GM18873 (cell line): Measurements from ENCODE around the gene SSU72.

Experiments
- ATAC-seq: cut with Tn5 transposase; IDR thresholded peaks from one replicate; pipeline ENCODE4 v1.9.1; 2021; ENCODE audit warnings: mild to moderate bottlenecking, moderate library complexity, moderate number of reproducible peaks; ENCODE audit not compliant: unreplicated experiment, low FRiP score

Gene SSU72

DNA sequence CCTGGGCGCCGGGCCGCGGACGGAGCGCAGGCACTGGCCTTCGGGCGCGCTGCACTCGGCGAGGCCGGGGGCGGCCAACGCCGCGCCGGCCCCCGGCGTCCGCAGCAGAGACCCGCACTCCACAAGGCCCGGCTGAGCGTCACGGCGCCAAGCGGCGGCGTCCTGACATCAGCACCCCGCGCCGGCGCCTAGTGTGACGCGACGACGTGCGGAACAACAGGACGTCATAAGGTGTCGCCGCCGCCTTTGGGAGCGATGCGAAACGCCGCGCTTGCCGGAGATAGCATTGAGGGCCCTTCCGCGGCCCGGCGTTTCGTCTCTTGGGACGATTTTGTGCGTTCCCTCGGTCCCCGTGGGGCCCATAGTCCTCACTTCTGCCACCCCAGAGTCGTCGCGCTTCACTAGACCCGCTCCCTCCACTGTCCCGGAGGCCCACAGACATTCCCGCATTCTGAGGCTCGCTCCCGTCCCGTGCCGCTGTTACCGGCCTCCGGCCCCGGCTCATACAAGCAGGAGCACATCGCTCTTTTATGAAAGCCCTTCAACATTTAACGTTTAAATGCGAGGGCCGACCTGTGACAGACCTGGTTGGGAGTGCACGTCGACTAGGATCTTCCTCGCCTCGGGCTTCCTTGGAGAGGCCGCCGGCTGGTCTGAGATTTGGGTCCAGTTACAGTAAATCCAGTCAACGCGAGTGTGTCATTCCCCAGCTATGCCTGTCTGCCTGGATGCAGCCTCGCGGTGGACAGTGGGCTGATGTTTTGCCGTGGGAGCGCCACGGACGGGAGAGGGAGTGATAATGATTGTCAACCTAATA lies at the start of gene SSU72:
SSU72 (minus strand) TSS at position 143 of the 817 bp plus-strand sequence. CDS start 306 bp downstream, outside the sequence.
- peak; percentile 51 for ATAC-seq

DNA sequence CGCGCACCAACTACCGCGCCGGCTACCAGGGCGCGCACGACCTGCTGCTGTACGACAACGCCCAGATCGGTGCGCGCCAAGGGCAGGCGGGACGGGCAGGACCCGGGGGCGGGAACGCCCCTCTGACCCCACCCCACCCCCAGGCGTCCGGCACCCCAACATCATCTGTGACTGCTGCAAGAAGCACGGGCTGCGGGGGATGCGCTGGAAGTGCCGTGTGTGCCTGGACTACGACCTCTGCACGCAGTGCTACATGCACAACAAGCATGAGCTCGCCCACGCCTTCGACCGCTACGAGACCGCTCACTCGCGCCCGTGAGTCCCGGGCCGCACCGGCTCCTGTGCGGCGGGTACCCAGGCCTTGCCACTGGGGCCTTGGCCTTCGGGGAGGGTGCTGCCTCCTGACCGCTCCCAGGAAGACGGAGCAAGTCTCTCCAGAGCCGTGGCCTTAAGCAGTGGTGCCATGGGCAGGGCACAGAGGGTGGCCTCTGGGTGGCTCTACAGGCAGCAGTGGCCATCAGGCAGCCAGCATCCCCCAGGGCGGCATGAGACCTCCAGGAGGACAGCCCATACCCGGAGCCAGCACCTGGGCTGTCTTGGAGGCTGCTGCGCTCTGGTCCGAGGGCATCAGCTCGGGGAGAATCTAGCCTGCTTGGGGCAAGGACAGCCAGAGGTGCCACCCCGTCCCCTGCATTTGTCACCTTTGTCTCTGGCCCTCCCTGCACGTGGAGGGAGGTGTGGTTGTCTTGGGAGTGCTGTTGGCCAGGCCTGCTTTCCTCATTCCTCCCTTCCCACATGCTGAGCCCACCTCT lies 49.2 kb upstream of the SSU72 start:
- ATAC-seq, result no peak

DNA sequence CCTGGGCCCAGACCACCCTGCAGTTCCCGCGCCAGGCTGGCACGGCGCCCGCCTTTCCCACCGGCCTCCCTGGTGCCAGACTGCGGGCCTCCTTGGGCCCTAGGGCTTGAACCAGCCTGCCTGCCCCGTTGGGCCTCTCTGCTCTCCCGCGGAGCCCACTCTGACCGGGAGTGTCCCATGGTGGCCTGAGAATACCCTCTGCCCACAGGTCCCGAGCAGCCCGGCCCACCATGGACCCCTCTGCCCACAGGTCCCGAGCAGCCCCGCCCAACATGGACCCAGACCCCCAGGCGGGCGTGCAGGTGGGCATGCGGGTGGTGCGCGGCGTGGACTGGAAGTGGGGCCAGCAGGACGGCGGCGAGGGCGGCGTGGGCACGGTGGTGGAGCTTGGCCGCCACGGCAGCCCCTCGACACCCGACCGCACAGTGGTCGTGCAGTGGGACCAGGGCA lies 48.5 kb upstream of the SSU72 start:
- no peak for ATAC-seq

DNA sequence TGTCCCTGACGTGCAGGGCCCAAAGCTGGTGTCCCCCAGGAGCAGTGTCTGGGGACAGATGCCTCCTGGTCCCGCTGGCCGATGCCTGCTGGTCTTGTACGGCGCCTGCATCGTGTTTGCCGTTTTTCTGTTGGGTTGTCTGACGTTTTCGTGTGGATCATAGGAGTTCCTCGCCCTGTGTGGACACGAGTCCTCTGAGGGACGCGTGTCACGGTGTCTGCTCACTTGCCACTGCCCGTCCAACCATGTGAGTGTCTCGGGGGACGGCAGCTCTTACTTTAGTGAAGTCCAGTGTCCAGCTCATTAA lies 48.1 kb upstream of the SSU72 start:
- no peak for ATAC-seq

DNA sequence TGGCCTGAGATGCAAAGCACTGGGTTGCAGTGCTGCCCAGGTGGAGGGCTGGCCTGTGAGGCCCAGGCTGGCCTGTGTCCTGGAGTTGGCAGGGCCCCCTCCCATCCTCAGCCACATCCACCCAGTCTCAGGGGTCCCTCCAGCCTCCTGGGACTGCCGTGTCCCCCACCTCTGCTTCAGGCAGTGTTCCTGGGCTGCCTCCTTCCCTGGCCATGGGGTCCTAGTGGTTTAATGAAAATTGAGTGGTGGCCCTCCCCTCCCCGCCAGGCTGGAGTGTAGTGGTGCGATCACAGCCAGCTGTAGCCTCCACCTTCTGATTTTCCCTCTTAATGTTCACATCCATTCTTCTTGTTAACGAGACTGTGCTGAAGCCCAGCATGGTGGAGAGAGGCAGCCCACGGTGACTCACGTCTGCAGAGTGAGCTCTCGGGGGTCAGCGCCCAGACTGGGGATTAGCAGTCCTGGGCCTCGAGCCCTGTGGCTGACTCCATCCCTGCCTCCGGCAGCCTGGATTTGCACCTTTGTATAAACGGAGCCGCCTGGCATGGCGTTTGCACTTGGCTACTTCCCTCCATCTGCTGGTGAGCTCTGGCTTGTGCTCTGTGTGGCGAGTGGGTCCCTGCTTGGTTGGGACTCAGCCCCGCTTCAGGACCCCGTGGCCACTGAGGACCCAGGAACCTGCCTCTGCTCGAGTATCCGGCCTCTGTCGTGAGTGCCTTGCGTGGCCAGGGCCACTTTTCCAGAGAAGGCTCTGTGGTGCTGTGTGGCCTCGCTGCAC lies 47.5 kb upstream of the SSU72 start:
- no peak for ATAC-seq

DNA sequence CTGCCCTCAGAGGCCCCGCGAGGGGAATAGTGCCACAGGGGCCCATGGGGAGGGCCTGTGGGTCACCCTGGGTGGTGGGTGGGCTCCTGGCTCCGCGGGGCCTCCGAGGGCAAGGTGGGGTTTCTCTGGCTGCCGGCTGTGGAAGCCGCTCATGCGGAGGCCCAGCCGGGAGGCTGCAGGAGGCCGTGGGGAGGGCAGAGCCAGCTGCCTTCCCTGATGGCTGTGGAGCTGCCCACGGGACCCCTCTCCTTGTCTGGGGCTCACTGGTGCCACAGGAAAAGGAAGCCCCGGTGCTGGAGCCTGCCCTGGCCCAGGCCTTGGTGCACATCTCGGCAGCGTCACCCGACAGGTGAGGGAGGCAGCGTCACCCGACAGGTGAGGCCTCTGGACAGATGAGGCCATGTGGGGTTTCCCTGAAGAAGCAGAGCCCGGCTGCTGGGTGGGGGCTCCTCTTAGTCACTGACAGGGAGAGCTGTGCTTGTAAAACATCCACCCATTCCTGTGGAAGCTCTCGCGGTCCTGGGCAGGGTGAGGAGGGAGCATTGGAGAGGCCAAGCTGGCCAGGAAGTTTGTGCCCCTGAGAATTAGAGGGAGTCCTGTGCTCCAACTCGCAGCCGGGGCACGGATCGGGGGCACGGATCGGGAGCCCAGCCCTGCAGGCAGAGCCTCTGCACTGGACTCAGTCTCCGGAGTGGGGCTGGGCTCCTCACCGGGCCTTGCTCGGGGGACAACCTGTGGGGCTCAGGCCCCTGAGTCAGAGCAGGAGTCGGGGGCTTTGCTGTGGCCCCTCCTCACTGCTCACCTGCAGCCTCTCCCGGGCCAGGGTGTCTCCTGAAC lies 46.7 kb upstream of the SSU72 start:
- no peak for ATAC-seq

- no peak for ATAC-seq
Observed at GRCh38 chr1:1620433-1621139, 45.9 kb upstream of the SSU72 start.

- no peak for ATAC-seq
Observed at GRCh38 chr1:1619917-1620361, 45.3 kb upstream of the SSU72 start.

DNA sequence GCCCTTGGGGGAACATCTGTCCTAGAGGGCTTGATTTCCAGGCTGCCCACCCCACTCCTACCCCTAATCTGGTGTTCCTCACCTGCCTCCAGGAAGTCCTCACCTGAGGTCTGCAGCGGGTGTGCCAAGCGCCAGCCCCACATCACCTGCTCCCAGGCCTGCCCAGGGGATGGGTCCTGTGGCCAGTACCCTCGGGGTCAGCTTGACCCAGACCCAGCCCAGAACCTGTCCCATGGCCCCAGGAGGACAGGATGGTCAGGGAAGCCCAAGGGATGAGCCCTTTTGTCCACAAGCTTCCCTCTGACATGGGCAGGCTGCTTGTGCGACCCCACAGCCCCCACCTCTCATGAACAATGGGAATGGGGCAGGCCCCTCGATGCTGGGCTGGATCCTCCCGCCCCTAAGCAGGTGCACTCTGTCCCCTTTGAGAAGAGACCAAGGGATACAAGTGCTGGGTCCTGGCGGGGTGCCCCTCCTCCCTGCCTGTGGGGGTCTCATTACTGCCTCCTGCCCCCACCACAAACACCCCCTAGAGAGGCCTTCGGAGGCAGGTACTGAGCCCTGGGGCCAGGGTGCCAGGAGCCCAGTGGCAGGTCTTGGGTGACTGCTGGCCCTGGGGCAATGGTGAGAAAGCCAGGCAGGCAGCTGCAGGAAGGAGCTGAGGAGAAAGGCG lies 43.9 kb upstream of the SSU72 start:
- no peak for ATAC-seq

DNA sequence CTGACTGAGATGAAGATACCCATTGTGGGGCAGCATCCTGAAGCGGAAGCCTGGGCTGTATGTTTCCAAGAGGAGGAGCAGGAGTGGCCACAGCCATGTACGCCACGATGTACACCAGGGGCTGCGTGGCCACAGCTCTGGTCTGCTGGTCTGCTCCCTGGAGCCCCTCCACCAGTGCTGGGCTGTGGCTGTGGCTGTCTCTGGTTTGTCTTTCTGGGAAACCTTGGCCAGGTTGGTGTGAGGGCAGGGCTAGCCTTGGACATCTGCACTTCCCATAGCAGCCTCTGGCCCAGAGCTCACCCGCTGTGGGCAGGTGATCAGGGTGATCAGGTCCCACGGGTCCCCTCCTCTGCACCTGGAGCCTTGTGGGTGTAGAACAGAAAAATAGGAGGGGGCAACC lies 43.3 kb upstream of the SSU72 start:
- no peak for ATAC-seq

- no peak for ATAC-seq
Observed at GRCh38 chr1:1617516-1617915, 42.9 kb upstream of the SSU72 start.

- ATAC-seq, result no peak
Observed at GRCh38 chr1:1616838-1617237, 42.2 kb upstream of the SSU72 start.

- ATAC-seq, result peak; percentile 7
Observed at GRCh38 chr1:1616045-1616790, 41.6 kb upstream of the SSU72 start.

DNA sequence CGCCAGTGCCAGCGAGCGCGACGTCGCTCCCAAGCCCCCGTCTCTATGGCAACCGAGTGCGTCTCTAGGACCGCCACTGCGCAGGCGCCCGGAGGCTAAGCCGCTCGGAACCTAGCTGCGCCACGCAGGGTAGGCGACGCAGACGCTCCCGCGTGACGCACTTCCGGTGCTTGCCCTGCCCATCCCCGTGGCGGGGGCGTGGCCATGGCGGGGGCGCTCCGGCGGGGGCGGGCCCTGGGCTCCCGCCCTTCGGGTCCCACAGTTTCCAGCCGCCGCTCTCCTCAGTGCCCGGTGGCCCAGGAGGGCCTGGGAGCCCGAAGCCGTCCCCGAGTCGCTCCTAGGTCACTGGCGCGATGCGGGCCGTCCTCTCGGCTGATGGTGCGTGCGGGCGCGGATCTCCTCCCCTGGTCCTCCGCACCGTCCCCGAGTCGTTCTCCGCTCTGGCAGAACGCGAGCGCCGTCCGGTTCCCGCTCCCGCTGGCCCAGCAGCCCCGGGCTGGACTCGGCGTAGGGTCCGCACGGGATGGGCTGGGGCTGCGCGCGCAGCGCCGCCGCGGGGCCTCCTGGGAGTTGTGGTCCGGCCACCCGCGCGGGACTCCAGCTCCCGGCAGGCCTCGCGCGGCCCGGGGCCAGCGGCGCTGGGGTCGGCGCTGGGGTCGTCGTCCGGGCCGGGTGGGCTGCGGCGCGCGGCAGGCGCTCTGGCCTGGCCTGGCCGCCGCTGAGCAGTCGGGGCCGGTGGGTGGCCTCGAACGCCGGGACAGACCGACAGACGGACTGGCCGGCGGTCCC lies 40.8 kb upstream of the SSU72 start, which contains the start of gene MIB2:
MIB2 (plus strand) TSS at position 245 of the 789 bp plus-strand sequence. CDS start 7,953 bp downstream, outside the sequence.
- ATAC-seq, result peak; percentile 78

- no peak for ATAC-seq
Observed at GRCh38 chr1:1614954-1615255, 40.2 kb upstream of the SSU72 start.

DNA sequence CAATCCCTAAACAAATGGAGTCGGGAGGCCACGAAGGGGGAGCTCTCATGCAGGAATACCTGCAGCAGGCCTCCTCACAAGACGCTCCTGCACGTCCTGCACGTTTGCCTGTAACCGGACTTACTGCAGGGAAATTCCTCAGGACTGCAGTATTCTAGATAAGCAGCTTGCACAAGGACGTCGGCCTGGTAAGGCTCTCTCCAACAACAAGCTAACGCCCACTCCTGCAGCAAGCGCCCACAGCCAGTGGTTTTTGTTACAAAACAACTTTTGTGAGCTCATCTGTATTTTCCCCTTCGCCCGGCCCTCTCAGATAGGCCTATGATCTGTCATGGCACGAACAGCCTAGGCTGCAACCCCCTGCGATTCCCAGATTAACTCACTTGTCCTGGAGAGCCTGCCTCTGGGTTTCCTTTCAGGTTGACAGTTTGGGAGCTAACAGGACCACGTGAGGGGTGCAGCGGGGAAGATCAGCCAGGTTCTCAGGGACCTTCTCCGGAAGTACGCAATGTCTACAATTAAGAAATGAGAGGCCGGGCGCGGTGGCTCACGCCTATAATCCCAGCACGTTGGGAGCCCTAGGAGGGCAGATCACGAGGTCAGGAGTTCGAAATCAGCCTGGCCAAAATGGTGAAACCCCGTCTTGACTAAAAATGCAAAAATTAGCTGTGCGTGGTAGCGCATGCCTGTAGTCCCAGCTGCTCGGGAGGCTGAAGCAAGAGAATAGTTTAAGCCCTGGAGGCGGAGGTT lies 39.7 kb upstream of the SSU72 start:
- ATAC-seq, result no peak
